Fibroblast of lung (primary cell): Measurements from ENCODE around the gene KRTAP10-5. TPM values are rescaled to one million over a fixed set of nuclear protein-coding genes. Genes with fewer than 3 reads are reported as not detected.

Experiments used
- polyA plus RNA-seq, 2 donors: library from polyadenylated mRNA; depleted of rRNA in 1 of 2; stranded (reverse) in 1 of 2; unstranded in 1 of 2; fragments of >200 nt; gene quantifications; 2 replicates each; pipeline ENCODE4 v1.2.1, GENCODE V29; 2011 to 2012; ENCODE audit warnings: missing spikeins in 1 of 2
- total RNA-seq: library from RNA; depleted of rRNA; stranded (reverse); fragments of >200 nt; gene quantifications from 2 replicates; pipeline ENCODE4 v1.2.1, GENCODE V29; 2014

Gene KRTAP10-5
- total and polyA plus RNA-seq, 2 donors (not counting 1 experiment from before 2014, with no cell fraction given), result not detected

Other genes with a start within 250 kb of the KRTAP10-5 start
- 6.9 and 7.1 TPM in 2 replicates for gene CFAP410, start 241.2 kb downstream of the KRTAP10-5 start, total RNA-seq
- gene CFAP410, start 241.2 kb downstream of the KRTAP10-5 start, polyA plus RNA-seq, result 2.3 and 4.9 TPM in 2 replicates
- gene TRPM2, start 227.0 kb downstream of the KRTAP10-5 start, total RNA-seq, result not detected in 2 replicates
- gene TRPM2, start 227.0 kb downstream of the KRTAP10-5 start, polyA plus RNA-seq, result not detected in 2 replicates
- gene LRRC3, start 125.1 kb downstream of the KRTAP10-5 start, total RNA-seq, result 0.26 and 0.50 TPM in 2 replicates
- 0.43 and 0.52 TPM in 2 replicates for gene LRRC3, start 125.1 kb downstream of the KRTAP10-5 start, polyA plus RNA-seq
- gene KRTAP10-1, start 40.4 kb downstream of the KRTAP10-5 start, total RNA-seq, result not detected in 2 replicates
- not detected in 2 replicates for gene KRTAP10-1, start 40.4 kb downstream of the KRTAP10-5 start, polyA plus RNA-seq
- not detected in 2 replicates for gene KRTAP10-2, start 29.1 kb downstream of the KRTAP10-5 start, total RNA-seq
- gene KRTAP10-2, start 29.1 kb downstream of the KRTAP10-5 start, polyA plus RNA-seq, result not detected in 2 replicates
- not detected in 2 replicates for gene KRTAP10-3, start 21.8 kb downstream of the KRTAP10-5 start, total RNA-seq
- gene KRTAP10-3, start 21.8 kb downstream of the KRTAP10-5 start, polyA plus RNA-seq, result not detected in 2 replicates
- gene KRTAP10-4, start 6.9 kb downstream of the KRTAP10-5 start, total RNA-seq, result not detected in 2 replicates
- gene KRTAP10-4, start 6.9 kb downstream of the KRTAP10-5 start, polyA plus RNA-seq, result not detected in 2 replicates
- not detected in 2 replicates for gene KRTAP10-6, start 11.9 kb upstream of the KRTAP10-5 start, total RNA-seq
- not detected in 2 replicates for gene KRTAP10-6, start 11.9 kb upstream of the KRTAP10-5 start, polyA plus RNA-seq
- not detected in 2 replicates for gene KRTAP10-7, start 20.0 kb upstream of the KRTAP10-5 start, total RNA-seq
- gene KRTAP10-7, start 20.0 kb upstream of the KRTAP10-5 start, polyA plus RNA-seq, result not detected in 2 replicates
- gene KRTAP10-8, start 31.5 kb upstream of the KRTAP10-5 start, total RNA-seq, result not detected in 2 replicates
- gene KRTAP10-8, start 31.5 kb upstream of the KRTAP10-5 start, polyA plus RNA-seq, result not detected in 2 replicates
- not detected in 2 replicates for gene KRTAP10-9, start 46.5 kb upstream of the KRTAP10-5 start, total RNA-seq
- not detected in 2 replicates for gene KRTAP10-9, start 46.5 kb upstream of the KRTAP10-5 start, polyA plus RNA-seq
- gene KRTAP10-10, start 56.8 kb upstream of the KRTAP10-5 start, total RNA-seq, result not detected in 2 replicates
- gene KRTAP10-10, start 56.8 kb upstream of the KRTAP10-5 start, polyA plus RNA-seq, result not detected in 2 replicates
- gene KRTAP10-11, start 65.8 kb upstream of the KRTAP10-5 start, total RNA-seq, result not detected in 2 replicates
- gene KRTAP10-11, start 65.8 kb upstream of the KRTAP10-5 start, polyA plus RNA-seq, result not detected in 2 replicates
- not detected in 2 replicates for gene KRTAP12-4, start 74.1 kb upstream of the KRTAP10-5 start, total RNA-seq
- gene KRTAP12-4, start 74.1 kb upstream of the KRTAP10-5 start, polyA plus RNA-seq, result not detected in 2 replicates
- gene KRTAP12-3, start 77.3 kb upstream of the KRTAP10-5 start, total RNA-seq, result not detected in 2 replicates
- not detected in 2 replicates for gene KRTAP12-3, start 77.3 kb upstream of the KRTAP10-5 start, polyA plus RNA-seq
- not detected in 2 replicates for gene KRTAP12-2, start 86.3 kb upstream of the KRTAP10-5 start, total RNA-seq
- not detected in 2 replicates for gene KRTAP12-2, start 86.3 kb upstream of the KRTAP10-5 start, polyA plus RNA-seq
- gene KRTAP12-1, start 101.6 kb upstream of the KRTAP10-5 start, total RNA-seq, result not detected in 2 replicates
- gene KRTAP12-1, start 101.6 kb upstream of the KRTAP10-5 start, polyA plus RNA-seq, result not detected in 2 replicates
- not detected in 2 replicates for gene KRTAP10-12, start 116.6 kb upstream of the KRTAP10-5 start, total RNA-seq
- not detected in 2 replicates for gene KRTAP10-12, start 116.6 kb upstream of the KRTAP10-5 start, polyA plus RNA-seq
- not detected in 2 replicates for gene TSPEAR, start 131.0 kb upstream of the KRTAP10-5 start, total RNA-seq
- gene TSPEAR, start 131.0 kb upstream of the KRTAP10-5 start, polyA plus RNA-seq, result not detected in 2 replicates
- gene UBE2G2, start 221.2 kb upstream of the KRTAP10-5 start, total RNA-seq, result 61.9 and 74.2 TPM in 2 replicates
- 49.7 and 63.6 TPM in 2 replicates for gene UBE2G2, start 221.2 kb upstream of the KRTAP10-5 start, polyA plus RNA-seq
- gene SUMO3, start 237.5 kb upstream of the KRTAP10-5 start, total RNA-seq, result 74.2 and 96.3 TPM in 2 replicates
- gene SUMO3, start 237.5 kb upstream of the KRTAP10-5 start, polyA plus RNA-seq, result 190 and 230 TPM in 2 replicates